Activated CD4-positive, alpha-beta T cell treated with anti-CD3 and anti-CD28 coated beads for 36 hours (primary cell): ENCODE measurements around the gene DACH1. TPM values are rescaled to one million over a fixed set of nuclear protein-coding genes. Genes with fewer than 3 reads are reported as not detected.
"Not testable (repeated sequence)": the region's sequence is repeated elsewhere in the genome, so short reads cannot be mapped to it uniquely, and the experiment has no call there.

ENCODE experiments used
- ATAC-seq: fragments of 200-7000 bp; cut with Tn5 transposase; one replicate; pipeline ENCODE4 v1.10.0; 2021; ENCODE audit warnings: mild to moderate bottlenecking, moderate library complexity
- CTCF ChIA-PET: fragments of 350-600 bp; sonication (Branson Sonifier 250); formaldehyde crosslinking; loops from one replicate; lab custom pipeline; 2021; ENCODE audit warnings: antibody characterized with exemption; lab: Charles Lee
- POLR2A ChIA-PET: fragments of 350-600 bp; sonication (Branson Sonifier 250); formaldehyde crosslinking; loops from one replicate; lab custom pipeline; 2021; ENCODE audit warnings: antibody characterized with exemption, inconsistent platforms; lab: Charles Lee
- DNase-seq: peaks from one replicate; pipeline ENCODE4 v3.0.0-alpha.2; 2020
- H3K27ac Mint-ChIP-seq: one replicate; pipeline ENCODE4 v1.8.0; 2021; ENCODE audit warnings: mixed read lengths
- H3K27me3 Mint-ChIP-seq: one replicate; pipeline ENCODE4 v1.8.0; 2021; ENCODE audit warnings: mixed read lengths
- H3K36me3 Mint-ChIP-seq: one replicate; pipeline ENCODE4 v1.8.0; 2021; ENCODE audit warnings: low read depth, mixed read lengths
- H3K4me1 Mint-ChIP-seq: one replicate; pipeline ENCODE4 v1.8.0; 2021; ENCODE audit warnings: mixed read lengths
- H3K4me3 Mint-ChIP-seq: one replicate; pipeline ENCODE4 v1.8.0; 2021; ENCODE audit warnings: mild to moderate bottlenecking, moderate library complexity, mixed read lengths
- H3K9me3 Mint-ChIP-seq: one replicate; pipeline ENCODE4 v1.8.0; 2021; ENCODE audit warnings: low read depth, mixed read lengths
- intact Hi-C, 2 experiments: fragments of 100-400 bp; cut with DNase I in 1 of 2; cut with micrococcal nuclease in 1 of 2; formaldehyde crosslinking; loops; one replicate each; pipeline versions ENCODE4 v1.14.2 to v1.15.1; 2022 to 2024; cut with DNase I, micrococcal nuclease
- total RNA-seq, 2 experiments: library from RNA; stranded (reverse); gene quantifications; one replicate each; pipeline ENCODE4 v1.2.3, GENCODE V29; 2021

Gene DACH1
- total RNA-seq, 2 experiments from 2014 or later = 0.09 to 0.21 TPM

- ATAC-seq (no peak), DNase-seq (no peak)
- intact Hi-C loops = no loop called here
- no peak overlapping the region for H3K27ac Mint-ChIP-seq
- no peaks in the 10 kb centered on the region for H3K9me3 Mint-ChIP-seq
- no peaks in the 10 kb centered on the region for H3K27me3 Mint-ChIP-seq
- H3K36me3 Mint-ChIP-seq = no peaks in the 10 kb centered on the region
- POLR2A ChIA-PET = no interaction called here
- CTCF ChIA-PET = interaction anchor here (0.5 kb wide), 1 partner anchor 1480 kb away, joined by 3 read pairs; no protein-coding TSS in a partner anchor
- no peak overlapping the region for H3K4me3 Mint-ChIP-seq
- H3K4me1 Mint-ChIP-seq = no peaks in the 10 kb centered on the region
Measured at GRCh38 chr13:71798707-71799106, 68.3 kb downstream of the DACH1 start.

- intact Hi-C loops = no loop called here
- ATAC-seq = no peak
- Mint-ChIP-seq H3K27me3 (no peaks in the 10 kb centered on the region), H3K4me3 (no peak overlapping the region), H3K9me3 (no peaks in the 10 kb centered on the region), H3K4me1 (no peaks in the 10 kb centered on the region), H3K27ac (no peak overlapping the region), H3K36me3 (no peaks in the 10 kb centered on the region)
- POLR2A ChIA-PET = no interaction called here
- CTCF ChIA-PET = no interaction called here
- DNase-seq = no peak
Measured at GRCh38 chr13:71797517-71797916, 69.5 kb downstream of the DACH1 start.

GRCh38 chr13:71789693-71790329, 77.2 kb downstream of the DACH1 start:
- DNase-seq (no peak), ATAC-seq (no peak)
- Mint-ChIP-seq H3K36me3 (no peaks in the 10 kb centered on the region), H3K4me3 (no peak overlapping the region), H3K4me1 (no peaks in the 10 kb centered on the region), H3K27ac (no peak overlapping the region), H3K9me3 (no peaks in the 10 kb centered on the region), H3K27me3 (no peaks in the 10 kb centered on the region)
- ChIA-PET CTCF (no interaction called here), POLR2A (no interaction called here)
- intact Hi-C loops = no loop called here

DNA sequence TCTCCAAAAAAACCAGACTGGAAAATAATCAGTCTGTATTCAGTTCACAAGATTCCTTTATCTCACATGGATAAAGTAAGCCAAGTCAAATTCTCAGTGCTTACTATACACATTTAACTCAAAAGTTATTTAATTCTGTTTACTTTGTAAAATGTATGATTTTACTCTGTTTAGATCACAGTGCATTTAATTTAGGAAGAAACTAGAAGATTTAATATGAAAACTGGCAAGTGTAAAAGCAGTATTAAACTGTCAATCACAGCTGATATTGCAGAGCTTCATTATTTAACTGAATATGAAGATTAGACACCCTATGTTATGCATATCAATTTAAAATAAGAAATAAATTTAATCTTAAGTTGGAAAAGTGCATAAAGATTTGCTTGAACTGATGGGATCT, 78.0 kb downstream of the DACH1 start:
- Mint-ChIP-seq H3K4me1 (no peaks in the 10 kb centered on the region), H3K27me3 (no peaks in the 10 kb centered on the region), H3K36me3 (no peaks in the 10 kb centered on the region), H3K4me3 (no peak overlapping the region), H3K27ac (no peak overlapping the region), H3K9me3 (no peaks in the 10 kb centered on the region)
- ChIA-PET POLR2A (no interaction called here), CTCF (no interaction called here)
- ATAC-seq (no peak), DNase-seq (no peak)
- intact Hi-C loops = no loop called here

GRCh38 chr13:71787414-71787813, 79.6 kb downstream of the DACH1 start:
- no peak for ATAC-seq
- no peaks in the 10 kb centered on the region for H3K4me1 Mint-ChIP-seq
- H3K27ac Mint-ChIP-seq = no peak overlapping the region
- ChIA-PET POLR2A (no interaction called here), CTCF (interaction anchor here (0.9 kb wide), 1 partner anchor 94 kb away, joined by 4 read pairs; no protein-coding TSS in a partner anchor)
- no peak overlapping the region for H3K4me3 Mint-ChIP-seq
- no peaks in the 10 kb centered on the region for H3K9me3 Mint-ChIP-seq
- no peak for DNase-seq
- intact Hi-C loops = no loop called here
- no peaks in the 10 kb centered on the region for H3K27me3 Mint-ChIP-seq
- H3K36me3 Mint-ChIP-seq = no peaks in the 10 kb centered on the region

DNA sequence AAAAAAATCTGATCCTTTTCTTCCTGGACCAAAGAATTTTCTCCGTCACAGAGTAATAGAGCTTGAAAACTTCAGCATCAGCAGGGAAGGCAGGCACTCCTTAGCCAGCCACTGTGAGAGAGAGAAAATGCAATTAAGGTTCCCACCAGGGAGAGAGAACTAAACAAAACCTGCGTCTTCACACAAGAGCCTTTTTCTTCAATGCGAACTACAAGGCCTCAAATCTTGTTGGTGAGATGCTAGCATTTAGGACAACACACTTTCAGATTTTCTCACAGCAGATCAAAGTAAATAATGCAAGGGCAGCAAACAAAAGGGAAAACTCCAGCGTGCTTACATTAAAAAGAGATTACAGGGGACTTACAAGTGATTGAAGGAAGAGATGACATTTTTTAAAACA, 80.1 kb downstream of the DACH1 start:
- intact Hi-C loops = no loop called here
- ATAC-seq = no peak
- H3K27ac Mint-ChIP-seq = no peak overlapping the region

DNA sequence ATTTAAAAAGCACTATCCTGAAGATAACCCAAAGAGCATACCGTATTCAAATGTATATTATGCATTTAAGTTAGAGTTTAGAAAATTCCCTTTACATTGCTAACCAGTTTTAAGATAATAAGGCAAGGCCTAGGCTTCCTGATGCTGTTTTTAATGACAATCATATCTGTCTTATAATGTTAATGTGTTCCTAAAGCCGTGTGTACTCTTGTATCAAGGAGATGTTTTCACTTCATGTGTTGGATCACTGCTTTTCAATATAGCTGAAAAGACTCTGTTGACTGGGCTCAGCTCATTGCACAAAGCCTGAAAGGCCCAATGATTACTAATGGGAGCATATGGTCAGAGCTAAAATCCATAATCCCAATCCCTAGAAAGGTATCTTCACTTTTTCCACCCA, 81.6 kb downstream of the DACH1 start:
- ATAC-seq = no peak
- no peaks in the 10 kb centered on the region for H3K9me3 Mint-ChIP-seq
- no peaks in the 10 kb centered on the region for H3K27me3 Mint-ChIP-seq
- H3K4me3 Mint-ChIP-seq = no peak overlapping the region
- DNase-seq = no peak
- H3K36me3 Mint-ChIP-seq = no peaks in the 10 kb centered on the region
- intact Hi-C loops = no loop called here
- H3K4me1 Mint-ChIP-seq = no peaks in the 10 kb centered on the region
- ChIA-PET CTCF (no interaction called here), POLR2A (no interaction called here)
- no peak overlapping the region for H3K27ac Mint-ChIP-seq

More for the DNA sequence above, 80.1 kb downstream of the DACH1 start:
- no peaks in the 10 kb centered on the region for H3K36me3 Mint-ChIP-seq
- H3K27me3 Mint-ChIP-seq = no peaks in the 10 kb centered on the region
- no peaks in the 10 kb centered on the region for H3K4me1 Mint-ChIP-seq
- ChIA-PET CTCF (interaction anchor here (0.9 kb wide), 1 partner anchor 95 kb away, joined by 4 read pairs; no protein-coding TSS in a partner anchor), POLR2A (no interaction called here)
- no peaks in the 10 kb centered on the region for H3K9me3 Mint-ChIP-seq
- H3K4me3 Mint-ChIP-seq = no peak overlapping the region
- no peak for DNase-seq

DNA sequence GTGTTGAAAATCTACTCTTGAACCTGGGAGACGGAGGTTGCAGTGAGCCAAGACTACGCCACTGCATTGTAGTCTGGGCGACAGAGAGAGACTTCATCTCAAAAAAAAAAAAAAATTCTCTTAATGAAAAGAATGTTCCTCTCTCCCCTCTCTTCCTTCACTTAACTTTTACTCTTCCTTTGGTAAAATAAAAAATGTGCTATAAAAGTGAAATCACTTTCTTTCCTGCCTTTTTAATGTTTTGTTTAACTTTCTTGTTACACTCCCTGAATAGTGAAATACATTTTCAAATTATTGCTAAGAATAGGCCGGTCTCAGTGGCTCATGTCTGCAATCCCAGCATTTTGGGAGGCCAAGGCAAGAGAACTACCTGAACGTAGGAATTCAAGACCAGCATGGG, 86.5 kb downstream of the DACH1 start:
- POLR2A ChIA-PET = no interaction called here

DNA sequence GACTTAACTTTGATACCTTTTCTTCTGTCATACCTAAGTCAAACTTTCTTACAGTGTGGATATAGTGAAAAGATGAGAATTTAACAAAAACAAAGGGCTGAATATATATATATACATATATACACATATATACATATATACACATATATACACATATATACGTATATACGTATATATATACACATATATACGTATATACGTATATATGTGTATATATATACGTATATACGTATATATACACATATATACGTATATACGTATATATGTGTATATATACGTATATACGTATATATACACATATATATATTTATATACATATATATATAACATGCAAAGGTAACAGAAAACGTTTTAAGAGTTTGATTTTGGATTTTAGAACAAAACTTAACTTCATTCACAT, 88.0 kb downstream of the DACH1 start:
- H3K27ac Mint-ChIP-seq, H3K36me3 Mint-ChIP-seq, H3K27me3 Mint-ChIP-seq, H3K9me3 Mint-ChIP-seq, intact Hi-C loops, DNase-seq, H3K4me3 Mint-ChIP-seq, ATAC-seq, H3K4me1 Mint-ChIP-seq, CTCF ChIA-PET, POLR2A ChIA-PET: not testable (repeated sequence)

More for the DNA sequence above, 86.5 kb downstream of the DACH1 start:
- intact Hi-C loops = no loop called here
- CTCF ChIA-PET = no interaction called here
- no peaks in the 10 kb centered on the region for H3K27me3 Mint-ChIP-seq
- no peak for DNase-seq
- no peak overlapping the region for H3K4me3 Mint-ChIP-seq
- no peak overlapping the region for H3K27ac Mint-ChIP-seq
- H3K36me3 Mint-ChIP-seq = no peaks in the 10 kb centered on the region
- no peaks in the 10 kb centered on the region for H3K9me3 Mint-ChIP-seq
- ATAC-seq = no peak
- no peaks in the 10 kb centered on the region for H3K4me1 Mint-ChIP-seq

- Mint-ChIP-seq H3K27me3 (no peaks in the 10 kb centered on the region), H3K27ac (no peak overlapping the region), H3K4me3 (no peak overlapping the region), H3K4me1 (no peaks in the 10 kb centered on the region), H3K9me3 (no peaks in the 10 kb centered on the region), H3K36me3 (no peaks in the 10 kb centered on the region)
- intact Hi-C loops = no loop called here
- ChIA-PET CTCF (no interaction called here), POLR2A (no interaction called here)
- no peak for ATAC-seq
- no peak for DNase-seq
Measured at GRCh38 chr13:71775966-71776365, 91.0 kb downstream of the DACH1 start.

GRCh38 chr13:71774863-71775262, 92.1 kb downstream of the DACH1 start:
- Mint-ChIP-seq H3K4me1 (no peaks in the 10 kb centered on the region), H3K27me3 (no peaks in the 10 kb centered on the region), H3K9me3 (no peaks in the 10 kb centered on the region), H3K27ac (no peak overlapping the region), H3K36me3 (no peaks in the 10 kb centered on the region), H3K4me3 (no peak overlapping the region)
- ATAC-seq (no peak), DNase-seq (no peak)
- POLR2A ChIA-PET = no interaction called here
- intact Hi-C loops = no loop called here
- CTCF ChIA-PET = interaction anchor here (0.6 kb wide), 1 partner anchor 27 kb away, joined by 3 read pairs; no protein-coding TSS in a partner anchor

GRCh38 chr13:71773531-71773930, 93.5 kb downstream of the DACH1 start:
- CTCF ChIA-PET = no interaction called here
- H3K4me1 Mint-ChIP-seq = no peaks in the 10 kb centered on the region
- H3K4me3 Mint-ChIP-seq = no peak overlapping the region
- DNase-seq = no peak
- H3K27me3 Mint-ChIP-seq = no peaks in the 10 kb centered on the region
- POLR2A ChIA-PET = no interaction called here
- ATAC-seq = no peak
- no peaks in the 10 kb centered on the region for H3K9me3 Mint-ChIP-seq
- no peak overlapping the region for H3K27ac Mint-ChIP-seq
- intact Hi-C loops = no loop called here
- no peaks in the 10 kb centered on the region for H3K36me3 Mint-ChIP-seq
